Neural cell (in vitro differentiated cells): ENCODE measurements around the gene GALR1. TPM values are rescaled to one million over a fixed set of nuclear protein-coding genes. Genes with fewer than 3 reads are reported as not detected.

Experiments
- H2AFZ ChIP-seq: fragments of 200-600, 300-800 bp; sonication (generic), shearing (Covaris generic); 2 replicates; pipeline ENCODE4 v1.6.0; 2014; ENCODE audit warnings: low read depth, mild to moderate bottlenecking, antibody characterized with exemption, low read length, moderate library complexity
- H3F3A ChIP-seq: fragments of 200-600 bp; shearing (Covaris generic); 2 replicates; pipeline ENCODE4 v1.6.1; 2016; ENCODE audit warnings: mild to moderate bottlenecking, moderate library complexity, mixed read lengths, antibody characterized with exemption, low read length; ENCODE audit not compliant: insufficient read depth, poor library complexity, severe bottlenecking
- H3K27ac ChIP-seq: fragments of 200-600, 300-800 bp; sonication (generic), shearing (Covaris generic); 2 replicates; pipeline ENCODE4 v1.5.1; 2014; ENCODE audit warnings: mild to moderate bottlenecking, low read length, moderate library complexity
- H3K27me3 ChIP-seq: fragments of 300-800, 200-600 bp; sonication (generic), shearing (Covaris generic); 2 replicates; pipeline ENCODE4 v1.6.0; 2014; ENCODE audit warnings: mild to moderate bottlenecking, low read depth, low read length, moderate library complexity; ENCODE audit not compliant: insufficient read depth
- H3K36me3 ChIP-seq: fragments of 300-800, 200-600 bp; sonication (generic), shearing (Covaris generic); 2 replicates; pipeline ENCODE4 v1.5.1; 2014; ENCODE audit warnings: mild to moderate bottlenecking, antibody characterized with exemption, low read length, moderate library complexity; ENCODE audit not compliant: insufficient read depth
- H3K4me2 ChIP-seq: fragments of 300-800, 200-600 bp; sonication (generic), shearing (Covaris generic); 2 replicates; pipeline ENCODE4 v1.6.0; 2014; ENCODE audit warnings: mild to moderate bottlenecking, low read length
- H3K4me3 ChIP-seq: fragments of 300-800, 200-600 bp; sonication (generic), shearing (Covaris generic); 2 replicates; pipeline ENCODE4 v1.5.1; 2014; ENCODE audit warnings: mild to moderate bottlenecking, low read length, moderate library complexity
- H3K79me2 ChIP-seq: fragments of 200-600 bp; shearing (Covaris generic); replicated peaks from 2 replicates; pipeline ENCODE4 v1.6.0; 2014; ENCODE audit warnings: mild to moderate bottlenecking, low read length, moderate library complexity; ENCODE audit not compliant: insufficient read depth
- H3K9ac ChIP-seq: fragments of 300-800, 200-600 bp; sonication (generic), shearing (Covaris generic); 2 replicates; pipeline ENCODE4 v1.6.1; 2016; ENCODE audit warnings: mild to moderate bottlenecking, low read length, mixed read lengths
- H3K9me2 ChIP-seq: fragments of 200-600 bp; shearing (Covaris generic); 2 replicates; pipeline ENCODE4 v1.6.1; 2016; ENCODE audit warnings: mild to moderate bottlenecking, low read length, mixed read lengths; ENCODE audit not compliant: insufficient read depth
- H3K9me3 ChIP-seq: fragments of 200-600, 300-800 bp; sonication (generic), shearing (Covaris generic); 2 replicates; pipeline ENCODE4 v1.6.1; 2016; ENCODE audit warnings: mild to moderate bottlenecking, mixed run types, low read length, moderate library complexity, mixed read lengths
- H4K20me1 ChIP-seq: fragments of 200-600 bp; shearing (Covaris generic); 2 replicates; pipeline ENCODE4 v1.6.1; 2016; ENCODE audit warnings: mild to moderate bottlenecking, mixed run types; ENCODE audit not compliant: insufficient read depth
- CTCF ChIP-seq: fragments of 450-650 bp; IDR thresholded peaks from 2 replicates; pipeline ENCODE4 v1.5.1; 2014; ENCODE audit warnings: antibody characterized with exemption, mild to moderate bottlenecking, moderate library complexity; ENCODE audit not compliant: poor library complexity, severe bottlenecking
- EP300 ChIP-seq: fragments of 450-650 bp; conservative IDR thresholded peaks from 2 replicates; pipeline ENCODE4 v1.6.1; 2014; ENCODE audit warnings: antibody characterized with exemption, mild to moderate bottlenecking, moderate library complexity; ENCODE audit not compliant: poor library complexity, severe bottlenecking
- EZH2 ChIP-seq: fragments of 200-600, 300-800 bp; shearing (Covaris generic), sonication (generic); IDR thresholded peaks from 2 replicates; pipeline ENCODE4 v1.6.1; 2014; ENCODE audit warnings: antibody characterized with exemption, low read length, borderline replicate concordance, mild to moderate bottlenecking; ENCODE audit not compliant: insufficient read depth, poor library complexity, severe bottlenecking
- MXI1 ChIP-seq: fragments of 450-650 bp; conservative IDR thresholded peaks from 2 replicates; pipeline ENCODE4 v1.6.1; 2014; ENCODE audit warnings: antibody characterized with exemption, mild to moderate bottlenecking; ENCODE audit not compliant: poor library complexity, severe bottlenecking
- POLR2AphosphoS5 ChIP-seq: IDR thresholded peaks from 2 replicates; pipeline ENCODE4 v1.6.1; 2012
- RAD21 ChIP-seq: fragments of 450-650 bp; conservative IDR thresholded peaks from 2 replicates; pipeline ENCODE4 v1.6.1; 2014; ENCODE audit warnings: antibody characterized with exemption, mild to moderate bottlenecking, moderate library complexity
- REST ChIP-seq: IDR thresholded peaks from 2 replicates; pipeline ENCODE4 v1.6.1; 2012; ENCODE audit warnings: borderline replicate concordance
- SMC3 ChIP-seq: fragments of 450-650 bp; conservative IDR thresholded peaks from 2 replicates; pipeline ENCODE4 v1.6.1; 2014; ENCODE audit warnings: antibody characterized with exemption, mild to moderate bottlenecking, moderate library complexity; ENCODE audit not compliant: poor library complexity
- TAF1 ChIP-seq: IDR thresholded peaks from 2 replicates; pipeline ENCODE4 v1.6.1; 2012; ENCODE audit warnings: low read depth
- polyA plus RNA-seq: library from polyadenylated mRNA; depleted of rRNA; stranded (reverse); fragments of >200 nt; gene quantifications from 2 replicates; pipeline ENCODE4 v1.2.3, GENCODE V29; 2014

Gene GALR1
- polyA plus RNA-seq, 1 donor from 2014 or later = 0.11 TPM

GRCh38 chr18:77223221-77223639 lies 26.4 kb upstream of the GALR1 start:
- no peak overlapping the region for H3K4me3 ChIP-seq
- H3K4me2 ChIP-seq = no peak overlapping the region
- H3K9ac ChIP-seq = no peak overlapping the region
- no peaks in the 10 kb centered on the region for H3K9me3 ChIP-seq
- no peaks in the 10 kb centered on the region for H3K36me3 ChIP-seq
- TF ChIP-seq POLR2AphosphoS5 (no peak), EP300 (no peak), SMC3 (no peak), RAD21 (no peak), EZH2 (no peak), TAF1 (no peak), CTCF (no peak), MXI1 (no peak), REST (no peak)
- no peak overlapping the region for H3K27ac ChIP-seq
- no peaks in the 10 kb centered on the region for H3K27me3 ChIP-seq
- H3K79me2 ChIP-seq = no peaks in the 10 kb centered on the region
- H3F3A ChIP-seq = no peaks in the 10 kb centered on the region
- no peaks in the 10 kb centered on the region for H4K20me1 ChIP-seq
- H2AFZ ChIP-seq = no peak overlapping the region
- no peaks in the 10 kb centered on the region for H3K9me2 ChIP-seq

- TF ChIP-seq RAD21 (no peak), MXI1 (no peak), CTCF (no peak), TAF1 (no peak)
- Histone ChIP-seq H3K9me3 (no peaks in the 10 kb centered on the region), H3K27me3 (no peaks in the 10 kb centered on the region), H3F3A (no peaks in the 10 kb centered on the region), H2AFZ (no peak overlapping the region), H3K4me3 (no peak overlapping the region), H3K9ac (no peak overlapping the region), H3K27ac (no peak overlapping the region), H3K4me2 (no peak overlapping the region), H3K79me2 (no peaks in the 10 kb centered on the region), H4K20me1 (no peaks in the 10 kb centered on the region), H3K36me3 (no peaks in the 10 kb centered on the region), H3K9me2 (no peaks in the 10 kb centered on the region)
These were observed 26.0 kb upstream of the GALR1 start for GRCh38 chr18:77223653-77224052.
